Esophagus squamous epithelium (tissue), 4 donors: ENCODE data around the gene MTX2.

Source experiments
- POLR2A ChIP-seq, 4 donors: fragments of 450-650 bp; IDR thresholded peaks; one replicate each; pipeline ENCODE4 v1.6.1; 2017; ENCODE audit warnings: antibody characterized with exemption in 4 of 4, mild to moderate bottlenecking in 4 of 4, moderate library complexity in 3 of 4
- TF ChIP-seq, protein P1 (sequence below), 6 experiments: fragments of 450-650 bp in 4 of 6; fragments of 200-600 bp in 2 of 6; sonication (generic) in 2 of 6; IDR thresholded peaks; one replicate each; pipeline ENCODE4 v1.5.1; 2016 to 2019; ENCODE audit warnings: antibody characterized with exemption in 6 of 6, mild to moderate bottlenecking in 4 of 6, moderate library complexity in 4 of 6

GRCh38 chr2:176293334-176293733 is 24.1 kb downstream of the MTX2 start:
- TF ChIP-seq, protein P1, sequence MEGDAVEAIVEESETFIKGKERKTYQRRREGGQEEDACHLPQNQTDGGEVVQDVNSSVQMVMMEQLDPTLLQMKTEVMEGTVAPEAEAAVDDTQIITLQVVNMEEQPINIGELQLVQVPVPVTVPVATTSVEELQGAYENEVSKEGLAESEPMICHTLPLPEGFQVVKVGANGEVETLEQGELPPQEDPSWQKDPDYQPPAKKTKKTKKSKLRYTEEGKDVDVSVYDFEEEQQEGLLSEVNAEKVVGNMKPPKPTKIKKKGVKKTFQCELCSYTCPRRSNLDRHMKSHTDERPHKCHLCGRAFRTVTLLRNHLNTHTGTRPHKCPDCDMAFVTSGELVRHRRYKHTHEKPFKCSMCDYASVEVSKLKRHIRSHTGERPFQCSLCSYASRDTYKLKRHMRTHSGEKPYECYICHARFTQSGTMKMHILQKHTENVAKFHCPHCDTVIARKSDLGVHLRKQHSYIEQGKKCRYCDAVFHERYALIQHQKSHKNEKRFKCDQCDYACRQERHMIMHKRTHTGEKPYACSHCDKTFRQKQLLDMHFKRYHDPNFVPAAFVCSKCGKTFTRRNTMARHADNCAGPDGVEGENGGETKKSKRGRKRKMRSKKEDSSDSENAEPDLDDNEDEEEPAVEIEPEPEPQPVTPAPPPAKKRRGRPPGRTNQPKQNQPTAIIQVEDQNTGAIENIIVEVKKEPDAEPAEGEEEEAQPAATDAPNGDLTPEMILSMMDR (IDR thresholded peaks at IDR 0.05), result no peak
- no peak for TF ChIP-seq POLR2A (IDR thresholded peaks at IDR 0.05)
